Measurements from ENCODE around the gene CLPTM1L. TPM values are rescaled to one million over a fixed set of nuclear protein-coding genes. Genes with fewer than 3 reads are reported as not detected.
A peak's percentile ranks its signal among the peaks of the same experiment; 100 is the strongest.

CLPTM1L gene
- total and polyA plus RNA-seq, 9 of the 15 experiments (the other 6 are each of a cell fraction or from before 2014, with no cell fraction given): 3.5 to 217 (median 177) TPM

GRCh38 chr5:1316588-1317340 lies 28.1 kb downstream of the CLPTM1L start:
- WGBS (ENCODE audit: insufficient coverage, low coverage, missing lambda C conversion rate): 32% methylated on average over 17 of the region's 17 CpGs
- H3K79me2 ChIP-seq (ENCODE audit: control insufficient read depth, insufficient read depth, low read length): no peaks in the 10 kb centered on the region
- peaks cover 6% of the 10 kb centered on the region; the same call in 1 of the 2 replicates for H4K20me1 ChIP-seq (replicated peaks; ENCODE audit: control insufficient read depth, insufficient read depth, low read length)
- H3K4me1 ChIP-seq (replicated peaks in 1 of 2; ENCODE audit: control insufficient read depth in 2 of 2, insufficient read depth in 2 of 2, low read length in 2 of 2): peaks cover 13 to 43% of the 10 kb centered on the region in 2 experiments; a peak in 4 of 5 replicates
- peaks cover 41% of the 10 kb centered on the region; the same call in 2 of the 3 replicates for H3K36me3 ChIP-seq (ENCODE audit: control insufficient read depth, insufficient read depth, low read length)
- peak; percentile 38 for ATAC-seq
- H3K27me3 ChIP-seq (ENCODE audit: control insufficient read depth in 2 of 2, insufficient read depth in 2 of 2, low read length in 2 of 2): peaks cover 6 to 28% of the 10 kb centered on the region in 2 experiments; a peak in 3 of 5 replicates
- ChIA-PET CTCF (ENCODE audit: low intra/inter-chr PET ratio) (no interaction called here), POLR2A (interaction anchor here (0.8 to 4.6 kb wide), 4 partner anchors 8 to 42 kb away, joined by 3 to 32 read pairs (median 4); no protein-coding TSS in a partner anchor)
- FAIRE-seq: no peak
- no TSS peak for BruUV-seq (replicated peaks)
- no peak for DNase-seq (ENCODE audit: extremely low read depth in 1 of 4, low spot score in 3 of 4)
- H3K9me1 ChIP-seq (ENCODE audit: control insufficient read depth, insufficient read depth, low read length): no peaks in the 10 kb centered on the region
- peak overlapping the region in 1 of 2 experiments; percentile 76; a peak in 2 of 4 replicates for H3K9ac ChIP-seq (ENCODE audit: insufficient read depth in 1 of 2, low read depth in 2 of 2, low read length in 2 of 2)
- no peak overlapping the region for H3K27ac ChIP-seq (ENCODE audit: extremely low read depth, low read depth, low read length)
- H2AFZ ChIP-seq (ENCODE audit: low read depth, low read length): no peak overlapping the region
- in situ Hi-C loops (cut with MboI): no loop called here
- H3K4me2 ChIP-seq (ENCODE audit: insufficient read depth, low read length): peak overlapping the region; percentile 54
- intact Hi-C loops (cut with micrococcal nuclease): no loop called here
- H3K9me3 ChIP-seq (replicated peaks; ENCODE audit: control insufficient read depth, insufficient read depth, low read depth, low read length): no peaks in the 10 kb centered on the region
- H3K4me3 ChIP-seq: no peak overlapping the region
- TF ChIP-seq HES1 (IDR thresholded peaks at IDR 0.05; ENCODE audit: low read depth): no peak
- TF ChIP-seq ZNF263 (CRISPR knock-in tag; IDR thresholded peaks at IDR 0.05; ENCODE audit: borderline replicate concordance): no peak
- TF ChIP-seq SNIP1 (IDR thresholded peaks at IDR 0.05; ENCODE audit: low read depth): no peak
- TF ChIP-seq ZNF140 (CRISPR knock-in tag; IDR thresholded peaks at IDR 0.05): no peak
- TF ChIP-seq IFI16 (CRISPR knock-in tag; IDR thresholded peaks at IDR 0.05): no peak
- TF ChIP-seq HMG20B (CRISPR knock-in tag; IDR thresholded peaks at IDR 0.05): no peak
- no peak for TF ChIP-seq HNRNPLL (IDR thresholded peaks at IDR 0.05; ENCODE audit: low read depth, low read length, poor library complexity, severe bottlenecking)
- no peak for TF ChIP-seq SRF (CRISPR knock-in tag; IDR thresholded peaks at IDR 0.05)
- no peak for TF ChIP-seq CTBP1 (IDR thresholded peaks at IDR 0.05; ENCODE audit: borderline replicate concordance)
- TF ChIP-seq, protein P1, sequence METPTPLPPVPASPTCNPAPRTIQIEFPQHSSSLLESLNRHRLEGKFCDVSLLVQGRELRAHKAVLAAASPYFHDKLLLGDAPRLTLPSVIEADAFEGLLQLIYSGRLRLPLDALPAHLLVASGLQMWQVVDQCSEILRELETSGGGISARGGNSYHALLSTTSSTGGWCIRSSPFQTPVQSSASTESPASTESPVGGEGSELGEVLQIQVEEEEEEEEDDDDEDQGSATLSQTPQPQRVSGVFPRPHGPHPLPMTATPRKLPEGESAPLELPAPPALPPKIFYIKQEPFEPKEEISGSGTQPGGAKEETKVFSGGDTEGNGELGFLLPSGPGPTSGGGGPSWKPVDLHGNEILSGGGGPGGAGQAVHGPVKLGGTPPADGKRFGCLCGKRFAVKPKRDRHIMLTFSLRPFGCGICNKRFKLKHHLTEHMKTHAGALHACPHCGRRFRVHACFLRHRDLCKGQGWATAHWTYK (CRISPR knock-in tag; IDR thresholded peaks at IDR 0.05): no peak
- TF ChIP-seq, protein P2, sequence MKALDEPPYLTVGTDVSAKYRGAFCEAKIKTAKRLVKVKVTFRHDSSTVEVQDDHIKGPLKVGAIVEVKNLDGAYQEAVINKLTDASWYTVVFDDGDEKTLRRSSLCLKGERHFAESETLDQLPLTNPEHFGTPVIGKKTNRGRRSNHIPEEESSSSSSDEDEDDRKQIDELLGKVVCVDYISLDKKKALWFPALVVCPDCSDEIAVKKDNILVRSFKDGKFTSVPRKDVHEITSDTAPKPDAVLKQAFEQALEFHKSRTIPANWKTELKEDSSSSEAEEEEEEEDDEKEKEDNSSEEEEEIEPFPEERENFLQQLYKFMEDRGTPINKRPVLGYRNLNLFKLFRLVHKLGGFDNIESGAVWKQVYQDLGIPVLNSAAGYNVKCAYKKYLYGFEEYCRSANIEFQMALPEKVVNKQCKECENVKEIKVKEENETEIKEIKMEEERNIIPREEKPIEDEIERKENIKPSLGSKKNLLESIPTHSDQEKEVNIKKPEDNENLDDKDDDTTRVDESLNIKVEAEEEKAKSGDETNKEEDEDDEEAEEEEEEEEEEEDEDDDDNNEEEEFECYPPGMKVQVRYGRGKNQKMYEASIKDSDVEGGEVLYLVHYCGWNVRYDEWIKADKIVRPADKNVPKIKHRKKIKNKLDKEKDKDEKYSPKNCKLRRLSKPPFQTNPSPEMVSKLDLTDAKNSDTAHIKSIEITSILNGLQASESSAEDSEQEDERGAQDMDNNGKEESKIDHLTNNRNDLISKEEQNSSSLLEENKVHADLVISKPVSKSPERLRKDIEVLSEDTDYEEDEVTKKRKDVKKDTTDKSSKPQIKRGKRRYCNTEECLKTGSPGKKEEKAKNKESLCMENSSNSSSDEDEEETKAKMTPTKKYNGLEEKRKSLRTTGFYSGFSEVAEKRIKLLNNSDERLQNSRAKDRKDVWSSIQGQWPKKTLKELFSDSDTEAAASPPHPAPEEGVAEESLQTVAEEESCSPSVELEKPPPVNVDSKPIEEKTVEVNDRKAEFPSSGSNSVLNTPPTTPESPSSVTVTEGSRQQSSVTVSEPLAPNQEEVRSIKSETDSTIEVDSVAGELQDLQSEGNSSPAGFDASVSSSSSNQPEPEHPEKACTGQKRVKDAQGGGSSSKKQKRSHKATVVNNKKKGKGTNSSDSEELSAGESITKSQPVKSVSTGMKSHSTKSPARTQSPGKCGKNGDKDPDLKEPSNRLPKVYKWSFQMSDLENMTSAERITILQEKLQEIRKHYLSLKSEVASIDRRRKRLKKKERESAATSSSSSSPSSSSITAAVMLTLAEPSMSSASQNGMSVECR (CRISPR knock-in tag; IDR thresholded peaks at IDR 0.05): no peak
- no peak for TF ChIP-seq CBX3 (IDR thresholded peaks at IDR 0.05; ENCODE audit: borderline replicate concordance in 1 of 2, low read length in 2 of 2)
- no peak for TF ChIP-seq E2F3 (CRISPR knock-in tag; IDR thresholded peaks at IDR 0.05)
- TF ChIP-seq DPF2 (IDR thresholded peaks at IDR 0.05): 0 out of 2 replicates have a peak, but pooled peaks have one; percentile 1
- no peak for TF ChIP-seq ZNF347 (CRISPR knock-in tag; IDR thresholded peaks at IDR 0.05; ENCODE audit: low read depth)
- no peak for TF ChIP-seq NUFIP1 (IDR thresholded peaks at IDR 0.05; ENCODE audit: partially characterized antibody)
- TF ChIP-seq KAT8 (IDR thresholded peaks at IDR 0.05; ENCODE audit: low read depth): no peak

Data from K562 (cell line).